ENCODE measurements around the gene FHAD1. TPM values are rescaled to one million over a fixed set of nuclear protein-coding genes. Genes with fewer than 3 reads are reported as not detected.
A peak's percentile ranks its signal among the peaks of the same experiment; 100 is the strongest.
"Not testable (repeated sequence)": the region's sequence is repeated elsewhere in the genome, so short reads cannot be mapped to it uniquely, and the experiment has no call there.

Gene FHAD1
- total RNA-seq, 1 experiment from 2014 or later, result not detected

- no peak for TF ChIP-seq CTCF (IDR thresholded peaks at IDR 0.05; ENCODE audit: unreplicated experiment)
- intact Hi-C loops (cut with micrococcal nuclease), result no loop called here
- H3K27ac Mint-ChIP-seq (ENCODE audit: low read depth, unreplicated experiment), result no peak overlapping the region
- no peaks in the 10 kb centered on the region for H3K27me3 Mint-ChIP-seq (ENCODE audit: insufficient read depth, unreplicated experiment)
- H3K4me1 Mint-ChIP-seq (ENCODE audit: insufficient read depth, unreplicated experiment), result no peaks in the 10 kb centered on the region
- ChIA-PET CTCF (interaction anchor here (0.6 to 2.1 kb wide), 4 partner anchors 11 to 608 kb away, joined by 3 to 10 read pairs (median 4); no protein-coding TSS in a partner anchor), POLR2A (interaction anchor here (1.7 kb wide), 1 partner anchor 16 kb away, joined by 3 read pairs; no protein-coding TSS in a partner anchor)
- no peak overlapping the region for H3K4me3 Mint-ChIP-seq (ENCODE audit: unreplicated experiment)
- no TSS peak for BruUV-seq (replicated peaks)
- no peaks in the 10 kb centered on the region for H3K36me3 Mint-ChIP-seq (ENCODE audit: insufficient read depth, unreplicated experiment)
- H3K9me3 Mint-ChIP-seq (ENCODE audit: unreplicated experiment), result no peaks in the 10 kb centered on the region
- DNase-seq (ENCODE audit: unreplicated experiment), result no peak
Measured at GRCh38 chr1:15299806-15300205, 52.8 kb downstream of the FHAD1 start.

GRCh38 chr1:15303935-15304334 is 56.9 kb downstream of the FHAD1 start:
- no peaks in the 10 kb centered on the region for H3K27me3 Mint-ChIP-seq (ENCODE audit: insufficient read depth, unreplicated experiment)
- H3K9me3 Mint-ChIP-seq (ENCODE audit: unreplicated experiment), result no peaks in the 10 kb centered on the region
- no peak for DNase-seq (ENCODE audit: unreplicated experiment)
- ChIA-PET CTCF (interaction anchor here (0.6 to 3.2 kb wide), 22 partner anchors 9 to 925 kb away, joined by 3 to 92 read pairs (median 4); partner anchors contain the start of gene TMEM51), POLR2A (interaction anchor here (1.2 kb wide), 1 partner anchor 175 kb away, joined by 4 read pairs; no protein-coding TSS in a partner anchor)
- H3K27ac Mint-ChIP-seq (ENCODE audit: low read depth, unreplicated experiment), result no peak overlapping the region
- no peak for TF ChIP-seq CTCF (IDR thresholded peaks at IDR 0.05; ENCODE audit: unreplicated experiment)
- no peak overlapping the region for H3K4me3 Mint-ChIP-seq (ENCODE audit: unreplicated experiment)
- H3K36me3 Mint-ChIP-seq (ENCODE audit: insufficient read depth, unreplicated experiment), result no peaks in the 10 kb centered on the region
- H3K4me1 Mint-ChIP-seq (ENCODE audit: insufficient read depth, unreplicated experiment), result no peaks in the 10 kb centered on the region
- BruUV-seq (replicated peaks), result no TSS peak
- intact Hi-C loops (cut with micrococcal nuclease), result loop anchor here (1.0 kb wide), 3 partner anchors 32 to 176 kb away; no protein-coding TSS in a partner anchor

- no peak overlapping the region for H3K27ac Mint-ChIP-seq (ENCODE audit: low read depth, unreplicated experiment)
- TF ChIP-seq CTCF (IDR thresholded peaks at IDR 0.05; ENCODE audit: unreplicated experiment), result peak; percentile 84
- ChIA-PET CTCF (interaction anchor here (0.6 to 3.2 kb wide), 33 partner anchors 8 to 1475 kb away, joined by 3 to 92 read pairs (median 4); partner anchors contain the start of gene TMEM51), POLR2A (interaction anchor here (1.2 kb wide), 1 partner anchor 176 kb away, joined by 4 read pairs; no protein-coding TSS in a partner anchor)
- DNase-seq (ENCODE audit: unreplicated experiment), result peak; percentile 69
- H3K9me3 Mint-ChIP-seq (ENCODE audit: unreplicated experiment), result no peaks in the 10 kb centered on the region
- no peaks in the 10 kb centered on the region for H3K4me1 Mint-ChIP-seq (ENCODE audit: insufficient read depth, unreplicated experiment)
- intact Hi-C loops (cut with micrococcal nuclease), result loop anchor here (1.0 kb wide), 3 partner anchors 33 to 177 kb away; no protein-coding TSS in a partner anchor
- no peaks in the 10 kb centered on the region for H3K27me3 Mint-ChIP-seq (ENCODE audit: insufficient read depth, unreplicated experiment)
- no peak overlapping the region for H3K4me3 Mint-ChIP-seq (ENCODE audit: unreplicated experiment)
- H3K36me3 Mint-ChIP-seq (ENCODE audit: insufficient read depth, unreplicated experiment), result no peaks in the 10 kb centered on the region
- no TSS peak for BruUV-seq (replicated peaks)
Measured at GRCh38 chr1:15304708-15305467, 57.9 kb downstream of the FHAD1 start.

GRCh38 chr1:15305468-15305770 is 58.4 kb downstream of the FHAD1 start:
- no peak for DNase-seq (ENCODE audit: unreplicated experiment)
- H3K36me3 Mint-ChIP-seq (ENCODE audit: insufficient read depth, unreplicated experiment), result no peaks in the 10 kb centered on the region

GRCh38 chr1:15306352-15306751 is 59.3 kb downstream of the FHAD1 start:
- H3K9me3 Mint-ChIP-seq (ENCODE audit: unreplicated experiment); H3K36me3 Mint-ChIP-seq (ENCODE audit: insufficient read depth, unreplicated experiment); H3K4me3 Mint-ChIP-seq (ENCODE audit: unreplicated experiment); H3K27me3 Mint-ChIP-seq (ENCODE audit: insufficient read depth, unreplicated experiment); intact Hi-C loops (cut with micrococcal nuclease); BruUV-seq (replicated peaks); DNase-seq (ENCODE audit: unreplicated experiment); POLR2A ChIA-PET; H3K27ac Mint-ChIP-seq (ENCODE audit: low read depth, unreplicated experiment); H3K4me1 Mint-ChIP-seq (ENCODE audit: insufficient read depth, unreplicated experiment): not testable (repeated sequence)
- CTCF ChIA-PET, result interaction anchor here (0.9 to 1.5 kb wide), 6 partner anchors 18 to 178 kb away, joined by 3 to 5 read pairs (median 4); no protein-coding TSS in a partner anchor

More at GRCh38 chr1:15305468-15305770, 58.4 kb downstream of the FHAD1 start:
- ChIA-PET CTCF (interaction anchor here (0.6 to 3.2 kb wide), 23 partner anchors 8 to 1476 kb away, joined by 3 to 92 read pairs (median 5); partner anchors contain the start of gene TMEM51), POLR2A (no interaction called here)
- TF ChIP-seq CTCF (IDR thresholded peaks at IDR 0.05; ENCODE audit: unreplicated experiment), result no peak
- Mint-ChIP-seq H3K27me3 (ENCODE audit: insufficient read depth, unreplicated experiment) (no peaks in the 10 kb centered on the region), H3K27ac (ENCODE audit: low read depth, unreplicated experiment) (no peak overlapping the region), H3K4me3 (ENCODE audit: unreplicated experiment) (no peak overlapping the region), H3K9me3 (ENCODE audit: unreplicated experiment) (no peaks in the 10 kb centered on the region), H3K4me1 (ENCODE audit: insufficient read depth, unreplicated experiment) (no peaks in the 10 kb centered on the region)
- intact Hi-C loops (cut with micrococcal nuclease), result no loop called here
- BruUV-seq (replicated peaks), result no TSS peak

Measured in MCF 10A (cell line).